Fibroblast of peridontal ligament (primary cell): ENCODE measurements around the gene CEP104.

ENCODE experiments used
- DNase-seq: peaks from one replicate; pipeline ENCODE4 v3.0.0-alpha.2; 2010; ENCODE audit errors: extremely low read depth

CEP104 gene

DNA sequence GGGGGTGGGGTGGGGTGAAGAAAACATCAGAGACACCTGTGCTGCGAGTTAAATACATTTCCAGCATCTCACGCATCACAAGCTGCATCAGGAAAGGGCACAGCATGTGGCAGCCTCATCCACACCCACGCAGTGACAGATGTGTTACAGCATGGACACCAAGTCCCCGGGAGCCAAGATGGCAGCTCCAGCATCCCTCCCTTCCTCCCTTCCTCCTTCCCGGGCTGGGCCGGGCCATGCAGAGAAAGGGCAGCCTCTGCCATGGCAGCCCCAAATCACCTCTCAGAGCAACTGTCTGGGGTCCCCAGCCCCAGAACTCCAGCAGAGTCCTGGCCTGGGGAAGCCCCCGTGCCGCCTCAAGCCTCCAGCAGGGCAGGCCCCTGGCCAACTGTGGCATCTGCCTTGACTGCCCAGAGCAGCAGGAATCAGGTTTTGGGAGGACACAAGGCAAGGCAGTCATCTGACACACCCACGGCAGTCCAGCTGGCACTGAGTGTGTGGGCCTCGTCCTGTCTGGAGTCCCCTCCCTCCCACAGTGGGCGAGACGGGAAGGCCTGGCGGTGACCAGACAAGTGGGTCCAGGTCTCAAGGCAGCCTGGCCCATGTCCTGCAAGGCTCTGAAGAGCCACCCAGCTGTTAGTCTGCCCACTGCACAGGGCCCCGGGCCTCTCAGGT, 78.3 kb downstream of the CEP104 start:
- no peak for DNase-seq

- DNase-seq = no peak
These were observed 79.1 kb downstream of the CEP104 start for GRCh38 chr1:3777647-3778589.

- no peak for DNase-seq
These were observed 79.9 kb downstream of the CEP104 start for GRCh38 chr1:3777078-3777547.

- no peak for DNase-seq
These were observed 80.6 kb downstream of the CEP104 start for GRCh38 chr1:3776231-3776961.

- peak; percentile 38 for DNase-seq
These were observed 81.4 kb downstream of the CEP104 start for GRCh38 chr1:3775490-3776230.

DNA sequence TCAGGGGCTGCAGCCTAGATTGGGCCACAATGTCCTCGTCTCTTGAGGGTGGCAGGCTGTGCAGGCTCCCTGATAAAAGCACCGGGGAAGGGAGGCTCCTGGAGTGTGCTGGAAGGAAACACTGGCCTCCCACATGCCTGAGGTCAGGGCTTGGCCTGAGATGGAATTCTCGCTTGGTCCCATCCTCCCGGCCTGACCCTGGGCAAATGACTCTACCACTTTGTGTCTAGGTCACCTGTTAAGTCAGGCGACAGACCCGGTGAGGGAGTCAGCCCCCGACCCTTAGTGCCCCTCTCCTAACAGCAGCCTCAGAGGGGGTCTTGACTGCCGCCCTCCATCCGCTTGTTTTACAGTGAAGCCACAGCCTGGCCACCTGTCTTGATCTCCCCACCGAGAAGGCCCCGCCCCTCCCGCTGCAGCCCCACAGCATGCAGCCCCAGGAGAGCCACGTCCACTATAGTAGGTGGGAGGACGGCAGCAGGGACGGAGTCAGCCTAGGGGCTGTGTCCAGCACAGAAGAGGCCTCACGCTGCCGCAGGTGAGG, 82.0 kb downstream of the CEP104 start:
- no peak for DNase-seq

DNA sequence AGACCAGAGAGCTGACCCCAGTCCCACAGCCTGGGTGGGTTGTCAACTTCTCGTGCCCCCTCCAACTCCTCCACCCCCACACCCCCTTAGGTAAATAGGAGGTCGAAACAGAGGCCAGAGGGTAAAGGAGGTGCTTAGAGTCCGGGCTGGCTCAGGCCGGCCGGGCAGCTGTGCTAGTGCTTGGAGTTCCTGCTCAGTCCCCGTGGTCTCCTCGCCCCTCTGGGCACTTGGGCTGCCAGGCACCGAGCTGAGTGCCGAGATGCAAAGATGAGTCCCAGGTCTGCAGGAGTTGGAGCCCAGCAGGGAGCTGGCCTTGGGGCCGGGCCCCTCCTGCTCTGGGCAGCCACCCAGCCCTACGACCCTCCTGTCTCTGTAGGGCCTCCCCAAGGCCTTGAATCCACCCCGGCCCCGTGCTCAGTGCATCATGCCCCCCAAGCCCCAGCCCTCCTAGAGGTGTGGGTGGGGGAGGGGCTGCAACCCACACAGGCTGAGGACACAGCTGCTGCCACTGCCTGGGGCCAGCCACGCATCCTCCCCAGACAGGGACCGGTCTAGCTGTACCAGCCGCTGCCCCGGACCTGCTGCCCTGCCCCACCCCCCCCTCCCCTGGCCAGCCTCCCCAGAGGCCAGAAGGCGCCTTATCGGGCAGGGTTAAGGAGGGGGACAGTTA, 82.6 kb downstream of the CEP104 start:
- no peak for DNase-seq

DNA sequence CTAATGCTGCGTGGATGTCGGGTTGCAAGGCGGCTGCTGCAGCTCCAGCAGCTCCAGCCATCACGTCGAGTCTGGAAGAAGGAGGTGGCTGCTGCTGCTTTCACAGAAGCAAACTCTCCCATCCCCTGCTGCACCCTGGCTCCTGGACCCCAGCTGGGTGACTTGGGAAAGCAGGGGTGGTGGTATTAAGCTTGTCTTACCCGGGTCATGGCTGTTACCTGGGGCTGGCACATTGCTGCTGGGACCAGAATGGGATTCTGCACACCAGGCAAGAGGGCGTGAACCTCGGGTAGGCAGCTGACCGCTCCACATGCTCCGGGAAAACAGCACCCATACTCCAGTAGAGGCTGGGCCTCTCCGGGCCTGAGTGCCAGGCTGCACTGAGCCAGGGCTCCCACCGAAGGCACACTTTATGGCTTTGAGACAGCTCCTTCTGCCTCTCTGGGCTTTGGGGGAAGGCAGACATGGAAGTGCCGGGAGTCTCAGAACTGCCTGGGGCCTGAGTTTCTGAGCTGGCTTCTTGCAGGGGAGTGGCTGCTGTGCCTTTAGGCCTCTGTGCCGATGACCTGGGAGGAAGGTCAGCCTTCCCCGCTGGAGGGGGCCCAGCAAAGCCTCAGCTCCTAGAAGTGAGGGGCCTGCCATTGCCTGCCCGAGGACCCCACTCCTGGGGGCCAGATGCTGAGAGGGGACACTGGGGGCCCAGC, 83.3 kb downstream of the CEP104 start:
- no peak for DNase-seq

DNA sequence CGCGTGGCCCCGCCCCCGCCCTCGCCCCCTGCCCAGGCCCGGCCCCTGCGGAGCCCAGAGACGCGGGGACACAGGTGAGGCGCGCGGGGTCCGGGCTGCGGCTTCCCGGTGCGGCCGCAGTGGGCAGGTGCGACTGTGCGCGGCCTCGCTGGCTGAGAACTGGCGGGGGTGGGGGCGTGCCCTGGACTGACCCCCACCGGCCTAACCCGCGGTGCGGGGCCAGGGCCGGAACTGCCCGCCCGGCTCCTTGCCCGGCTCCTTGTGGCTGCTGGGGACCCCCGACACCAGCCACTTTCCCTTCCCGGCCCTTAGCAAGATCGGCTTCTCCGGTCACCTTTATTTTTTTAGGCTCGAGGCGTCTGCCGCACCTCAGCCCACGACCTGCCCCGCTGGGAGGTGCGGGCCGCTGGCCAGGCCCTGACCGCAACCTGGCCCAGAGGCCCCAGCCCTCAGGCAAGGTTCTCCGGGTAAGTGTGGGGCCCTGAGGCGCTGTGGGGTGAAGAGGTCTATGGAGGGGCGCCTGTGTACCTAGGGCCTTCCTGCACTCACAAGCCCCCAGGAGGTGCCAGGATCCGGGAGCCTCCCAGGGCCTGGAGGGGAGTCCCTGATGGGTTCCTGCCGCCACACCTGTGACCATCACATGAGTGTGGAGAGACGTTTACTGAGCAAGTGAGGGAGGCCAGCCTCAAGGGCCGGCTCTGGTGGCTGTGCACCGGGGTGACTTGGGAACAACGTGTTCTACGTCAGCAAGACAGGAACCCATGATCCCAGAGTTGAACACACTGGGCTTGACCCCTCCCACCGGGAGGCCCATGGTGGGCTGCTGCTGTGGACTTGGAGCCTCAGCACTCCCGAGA, 84.1 kb downstream of the CEP104 start, which contains the start of gene SMIM1:
Gene SMIM1 (plus strand): TSS at position 35 of the 857 bp plus-strand sequence. CDS start 2,625 bp downstream, outside the sequence.
- no peak for DNase-seq

DNA sequence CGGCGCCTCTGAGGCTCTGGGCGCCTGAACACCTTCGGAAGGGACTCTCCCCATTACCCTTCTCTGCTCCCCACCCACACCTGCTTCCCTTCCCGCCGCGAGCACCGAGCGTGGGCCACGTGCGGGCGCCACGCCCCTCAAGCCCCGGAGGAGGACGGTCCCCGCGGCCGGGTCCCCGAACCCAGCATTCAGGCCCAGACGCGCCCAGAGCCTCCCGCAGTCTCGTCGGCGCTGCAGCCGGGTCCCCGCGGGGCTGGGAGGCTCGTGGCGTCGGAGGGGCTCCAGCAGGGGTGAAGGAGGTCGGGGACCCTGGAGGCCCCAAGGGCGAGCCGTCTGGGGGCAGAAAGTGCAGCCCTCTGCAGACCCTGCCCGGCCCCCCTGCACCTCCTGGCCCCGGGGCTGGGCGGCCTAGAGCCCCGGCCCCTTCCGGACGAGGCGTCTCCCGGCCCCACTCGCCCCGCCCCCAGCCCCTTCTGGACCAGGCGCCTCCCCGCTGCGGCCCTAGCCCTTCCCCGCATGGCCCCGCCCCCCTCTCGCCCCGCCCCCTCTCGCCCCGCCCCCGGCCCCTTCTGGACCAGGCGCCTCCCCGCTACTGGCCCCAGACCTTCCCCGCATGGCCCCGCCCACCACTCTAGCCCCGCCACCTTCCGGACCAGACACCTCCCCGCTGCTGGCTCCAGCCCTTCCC, 84.8 kb downstream of the CEP104 start:
- peak; percentile 46 for DNase-seq

GRCh38 chr1:3771108-3772026, 85.6 kb downstream of the CEP104 start:
- no peak for DNase-seq

- DNase-seq = no peak
These were observed 86.8 kb downstream of the CEP104 start for GRCh38 chr1:3770047-3770765.

GRCh38 chr1:3768811-3769390, 88.1 kb downstream of the CEP104 start:
- no peak for DNase-seq

- DNase-seq = no peak
These were observed 89.6 kb downstream of the CEP104 start for GRCh38 chr1:3767328-3767925.

DNA sequence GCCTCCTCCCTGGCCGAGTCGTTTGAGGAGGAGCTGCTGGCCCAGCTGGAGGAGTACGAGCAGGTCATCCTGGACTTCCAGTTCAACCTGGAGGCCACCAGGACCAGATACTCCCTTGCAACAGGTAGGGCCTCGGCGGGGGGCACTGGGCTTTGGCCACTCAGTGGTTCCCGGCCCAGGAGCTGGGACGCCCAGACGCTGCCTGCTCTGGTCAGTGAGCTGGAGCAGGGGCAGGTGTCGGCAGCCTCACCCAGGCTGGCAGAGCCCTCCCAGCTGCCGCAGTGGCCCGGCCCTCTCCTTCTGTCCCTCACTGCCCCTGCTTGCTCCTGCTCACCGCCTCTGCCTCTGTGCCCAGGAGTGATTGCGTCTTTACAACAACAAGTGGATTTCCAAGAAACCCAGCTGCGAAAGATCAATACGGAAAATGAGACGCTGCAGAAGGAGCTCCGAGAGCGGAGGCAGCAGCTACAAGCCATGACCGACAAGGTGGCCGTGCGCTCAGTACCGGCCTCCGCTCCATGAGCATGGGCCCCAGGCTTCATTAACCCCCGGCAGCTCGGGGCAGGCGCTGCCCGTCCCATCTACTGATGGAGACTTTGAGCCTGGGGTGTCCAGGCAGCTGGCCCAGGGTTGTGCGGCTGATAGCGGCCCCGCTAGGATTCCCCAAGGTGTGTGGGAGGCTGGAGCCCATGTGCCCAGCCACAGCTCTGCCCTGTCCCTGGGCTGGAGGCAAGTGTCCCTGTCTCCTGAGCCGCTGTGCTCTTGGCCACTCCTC, 93.5 kb downstream of the CEP104 start:
- DNase-seq = no peak
